PC-9 (cell line): ENCODE results near the gene C3orf18.

Experiments
- CTCF ChIP-seq: fragments of 200-600 bp; sonication (generic); conservative IDR thresholded peaks from 2 replicates; pipeline ENCODE4 v1.6.1; 2017; ENCODE audit warnings: mixed run types, antibody characterized with exemption, mild to moderate bottlenecking, moderate library complexity
- EZH2 ChIP-seq: fragments of 200-600 bp; sonication (generic); IDR thresholded peaks from 2 replicates; pipeline ENCODE4 v1.8.0; 2017; ENCODE audit warnings: antibody characterized with exemption, low read depth

GRCh38 chr3:50573566-50574443 is 6.3 kb upstream of the C3orf18 start:
- TF ChIP-seq CTCF, result no peak
- TF ChIP-seq EZH2, result no peak
